Stimulated activated CD4-positive, alpha-beta T cell treated with anti-CD3 and anti-CD28 coated beads, Interleukin-15, amount 100 ng/mL, for 24 hours (primary cell): Measurements from ENCODE around the gene HDGFL2.
"Not testable (repeated sequence)": the region's sequence is repeated elsewhere in the genome, so short reads cannot be mapped to it uniquely, and the experiment has no call there.

Experiments used
- DNase-seq: peaks from one replicate; pipeline ENCODE4 v3.0.0-alpha.2; 2020

HDGFL2 gene

GRCh38 chr19:4537953-4538600 lies 66.0 kb downstream of the HDGFL2 start:
- DNase-seq: no peak

- no peak for DNase-seq
These were observed 66.5 kb downstream of the HDGFL2 start for GRCh38 chr19:4538601-4538954.

- no peak for DNase-seq
These were observed 67.1 kb downstream of the HDGFL2 start for GRCh38 chr19:4539169-4539692.

GRCh38 chr19:4539693-4540581 lies 67.8 kb downstream of the HDGFL2 start, which contains the start of gene LRG1:
TSS of gene LRG1 (minus strand) at chr19:4540036. CDS start at chr19:4540013, 23 bp downstream.
- DNase-seq: peak; percentile 35

GRCh38 chr19:4541114-4541805 lies 69.2 kb downstream of the HDGFL2 start:
- no peak for DNase-seq

GRCh38 chr19:4541806-4542145 lies 69.7 kb downstream of the HDGFL2 start:
- DNase-seq: not testable (repeated sequence)

- no peak for DNase-seq
These were observed 71.1 kb downstream of the HDGFL2 start for GRCh38 chr19:4542896-4543841.

GRCh38 chr19:4543842-4544647 lies 71.9 kb downstream of the HDGFL2 start:
- DNase-seq: no peak

- DNase-seq: peak; percentile 42
These were observed 75.5 kb downstream of the HDGFL2 start for GRCh38 chr19:4547303-4548237.

GRCh38 chr19:4548238-4548584 lies 76.1 kb downstream of the HDGFL2 start:
- no peak for DNase-seq

- DNase-seq: no peak
These were observed 77.9 kb downstream of the HDGFL2 start for GRCh38 chr19:4550018-4550417.

- DNase-seq: no peak
These were observed 78.5 kb downstream of the HDGFL2 start for GRCh38 chr19:4550479-4551050.
